ENCODE measurements around the gene CEBPG.

CEBPG gene

GRCh38 chr19:33329736-33330135 lies 43.8 kb upstream of the CEBPG start:
- H3K4me2 ChIP-seq: no peak overlapping the region
- H3K27me3 ChIP-seq (ENCODE audit: insufficient read depth, low read depth): no peaks in the 10 kb centered on the region
- H2AFZ ChIP-seq (ENCODE audit: low read depth): no peak overlapping the region
- no peak overlapping the region for H3K27ac ChIP-seq
- H3K4me1 ChIP-seq (ENCODE audit: low read depth, poor library complexity, severe bottlenecking): no peaks in the 10 kb centered on the region
- no peaks in the 10 kb centered on the region for H4K20me1 ChIP-seq (ENCODE audit: insufficient read depth)
- no peaks in the 10 kb centered on the region for H3K79me2 ChIP-seq (ENCODE audit: insufficient read depth, low read depth)
- H3K4me3 ChIP-seq (IDR thresholded peaks at IDR 0.05; ENCODE audit: insufficient read depth, low read depth, low read length): no peak overlapping the region
- H3K36me3 ChIP-seq (ENCODE audit: insufficient read depth): no peaks in the 10 kb centered on the region
- H3K9ac ChIP-seq: no peak overlapping the region
- TF ChIP-seq, protein P1, sequence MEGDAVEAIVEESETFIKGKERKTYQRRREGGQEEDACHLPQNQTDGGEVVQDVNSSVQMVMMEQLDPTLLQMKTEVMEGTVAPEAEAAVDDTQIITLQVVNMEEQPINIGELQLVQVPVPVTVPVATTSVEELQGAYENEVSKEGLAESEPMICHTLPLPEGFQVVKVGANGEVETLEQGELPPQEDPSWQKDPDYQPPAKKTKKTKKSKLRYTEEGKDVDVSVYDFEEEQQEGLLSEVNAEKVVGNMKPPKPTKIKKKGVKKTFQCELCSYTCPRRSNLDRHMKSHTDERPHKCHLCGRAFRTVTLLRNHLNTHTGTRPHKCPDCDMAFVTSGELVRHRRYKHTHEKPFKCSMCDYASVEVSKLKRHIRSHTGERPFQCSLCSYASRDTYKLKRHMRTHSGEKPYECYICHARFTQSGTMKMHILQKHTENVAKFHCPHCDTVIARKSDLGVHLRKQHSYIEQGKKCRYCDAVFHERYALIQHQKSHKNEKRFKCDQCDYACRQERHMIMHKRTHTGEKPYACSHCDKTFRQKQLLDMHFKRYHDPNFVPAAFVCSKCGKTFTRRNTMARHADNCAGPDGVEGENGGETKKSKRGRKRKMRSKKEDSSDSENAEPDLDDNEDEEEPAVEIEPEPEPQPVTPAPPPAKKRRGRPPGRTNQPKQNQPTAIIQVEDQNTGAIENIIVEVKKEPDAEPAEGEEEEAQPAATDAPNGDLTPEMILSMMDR (conservative IDR thresholded peaks at IDR 0.05; ENCODE audit: low read depth, low read length): no peak

GRCh38 chr19:33332248-33332647 lies 41.3 kb upstream of the CEBPG start:
- no peaks in the 10 kb centered on the region for H3K27me3 ChIP-seq (ENCODE audit: insufficient read depth, low read depth)
- no peak overlapping the region for H3K4me2 ChIP-seq
- H3K27ac ChIP-seq: no peak overlapping the region
- no peaks in the 10 kb centered on the region for H4K20me1 ChIP-seq (ENCODE audit: insufficient read depth)
- no peaks in the 10 kb centered on the region for H3K79me2 ChIP-seq (ENCODE audit: insufficient read depth, low read depth)
- TF ChIP-seq, protein P1 (conservative IDR thresholded peaks at IDR 0.05; ENCODE audit: low read depth, low read length): no peak
- H3K4me3 ChIP-seq (IDR thresholded peaks at IDR 0.05; ENCODE audit: insufficient read depth, low read depth, low read length): no peak overlapping the region
- no peak overlapping the region for H2AFZ ChIP-seq (ENCODE audit: low read depth)
- no peaks in the 10 kb centered on the region for H3K4me1 ChIP-seq (ENCODE audit: low read depth, poor library complexity, severe bottlenecking)
- H3K36me3 ChIP-seq (ENCODE audit: insufficient read depth): no peaks in the 10 kb centered on the region
- no peak overlapping the region for H3K9ac ChIP-seq

DNA sequence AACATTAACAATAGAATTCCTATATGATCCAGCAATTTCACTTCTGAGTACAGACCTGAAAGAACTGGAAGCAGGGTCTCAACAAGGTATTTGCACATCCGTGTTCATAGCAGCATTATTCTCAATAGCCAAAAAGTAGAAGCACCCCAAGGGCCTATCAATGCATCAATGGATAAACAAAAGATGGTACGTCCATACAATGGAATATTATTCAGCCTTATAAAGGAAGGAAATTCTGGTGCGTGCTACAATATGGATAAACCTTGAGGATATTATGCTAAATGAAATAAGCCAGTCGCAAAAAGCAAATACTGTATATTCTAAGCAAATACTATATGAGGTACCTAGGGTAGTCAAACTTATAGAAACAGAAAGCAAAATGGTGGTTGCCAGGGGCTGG lies 40.4 kb upstream of the CEBPG start:
- Histone ChIP-seq H3K79me2 (ENCODE audit: insufficient read depth, low read depth) (no peaks in the 10 kb centered on the region), H3K4me1 (ENCODE audit: low read depth, poor library complexity, severe bottlenecking) (no peaks in the 10 kb centered on the region), H3K27ac (no peak overlapping the region), H3K27me3 (ENCODE audit: insufficient read depth, low read depth) (no peaks in the 10 kb centered on the region), H4K20me1 (ENCODE audit: insufficient read depth) (no peaks in the 10 kb centered on the region), H3K4me2 (no peak overlapping the region), H3K4me3 (IDR thresholded peaks at IDR 0.05; ENCODE audit: insufficient read depth, low read depth, low read length) (no peak overlapping the region), H3K36me3 (ENCODE audit: insufficient read depth) (no peaks in the 10 kb centered on the region), H2AFZ (ENCODE audit: low read depth) (no peak overlapping the region), H3K9ac (no peak overlapping the region)
- TF ChIP-seq, protein P1 (conservative IDR thresholded peaks at IDR 0.05; ENCODE audit: low read depth, low read length): no peak

DNA sequence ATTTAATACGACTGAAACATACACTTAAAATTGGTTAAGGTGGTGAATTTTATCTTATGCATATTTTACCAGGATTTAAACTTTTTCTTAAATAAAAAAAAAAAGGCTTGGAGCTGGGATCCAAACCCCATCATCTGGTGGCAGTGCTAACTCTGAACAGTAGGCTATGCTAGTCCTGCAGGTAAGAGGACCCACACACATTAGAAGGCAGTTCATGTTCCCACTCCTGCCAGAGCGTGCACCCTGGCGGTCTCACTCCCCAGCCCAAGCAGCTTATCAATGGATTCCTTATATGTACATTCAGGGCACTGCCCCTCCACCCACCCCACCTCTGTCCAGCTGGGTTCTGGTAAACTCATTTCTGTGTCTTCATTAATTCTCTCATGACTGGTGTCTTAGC lies 39.9 kb upstream of the CEBPG start:
- Histone ChIP-seq H3K27ac (no peak overlapping the region), H3K36me3 (ENCODE audit: insufficient read depth) (no peaks in the 10 kb centered on the region), H3K4me2 (no peak overlapping the region), H2AFZ (ENCODE audit: low read depth) (no peak overlapping the region), H3K4me1 (ENCODE audit: low read depth, poor library complexity, severe bottlenecking) (no peaks in the 10 kb centered on the region), H3K27me3 (ENCODE audit: insufficient read depth, low read depth) (no peaks in the 10 kb centered on the region), H3K79me2 (ENCODE audit: insufficient read depth, low read depth) (no peaks in the 10 kb centered on the region), H3K9ac (no peak overlapping the region), H4K20me1 (ENCODE audit: insufficient read depth) (no peaks in the 10 kb centered on the region), H3K4me3 (IDR thresholded peaks at IDR 0.05; ENCODE audit: insufficient read depth, low read depth, low read length) (no peak overlapping the region)
- TF ChIP-seq, protein P1 (conservative IDR thresholded peaks at IDR 0.05; ENCODE audit: low read depth, low read length): no peak
